ENCODE results near the gene AFF2.

DNA sequence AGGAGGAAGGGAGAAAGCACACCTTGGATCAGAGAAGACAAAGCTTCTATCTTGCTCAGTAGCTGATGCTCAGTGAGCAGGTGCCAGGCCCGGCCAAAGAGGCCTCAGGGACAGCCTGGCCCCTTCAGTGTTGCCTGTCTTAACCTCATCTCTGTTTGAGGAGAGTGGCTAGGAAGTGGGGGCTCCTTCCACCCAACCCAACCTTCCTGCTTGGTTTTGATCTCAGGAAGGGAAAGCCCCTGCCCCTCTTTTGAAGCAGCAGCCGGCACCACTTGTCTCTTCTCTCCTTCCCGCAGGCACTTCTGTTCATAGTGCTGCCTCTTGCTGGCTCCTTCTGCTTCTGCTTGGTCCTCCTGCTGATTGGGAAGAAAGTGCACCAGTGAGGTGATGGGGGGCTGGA, 2.4 kb upstream of the AFF2 start:
- TF ChIP-seq HDGF (IDR thresholded peaks at IDR 0.05; ENCODE audit: borderline replicate concordance) (no peak), ZNF384 (IDR thresholded peaks at IDR 0.05) (no peak), FOXM1 (IDR thresholded peaks at IDR 0.05; ENCODE audit: borderline replicate concordance) (no peak), CTBP1 (IDR thresholded peaks at IDR 0.05; ENCODE audit: borderline replicate concordance) (no peak), LEF1 (IDR thresholded peaks at IDR 0.05; ENCODE audit: borderline replicate concordance) (no peak), SP1 (IDR thresholded peaks at IDR 0.05) (no peak), NFRKB (IDR thresholded peaks at IDR 0.05) (no peak), BHLHE40 (IDR thresholded peaks at IDR 0.05; ENCODE audit: borderline replicate concordance) (no peak), TARDBP (IDR thresholded peaks at IDR 0.05) (no peak)
